Neural progenitor cell (in vitro differentiated cells): Measurements from ENCODE around the gene GLI1. TPM values are rescaled to one million over a fixed set of nuclear protein-coding genes. Genes with fewer than 3 reads are reported as not detected.

Experiments used
- DNase-seq: peaks from one replicate; pipeline ENCODE4 v3.0.0-alpha.2; 2016; ENCODE audit warnings: low spot score
- H2AFZ ChIP-seq: fragments of 200-600 bp; sonication (generic); replicated peaks from 2 replicates; pipeline ENCODE4 v1.6.1; 2016; ENCODE audit warnings: antibody characterized with exemption
- H3F3A ChIP-seq: fragments of 200-600 bp; sonication (generic); 2 replicates; pipeline ENCODE4 v1.6.1; 2016; ENCODE audit warnings: antibody characterized with exemption, low read depth
- H3K27ac ChIP-seq: fragments of 200-600 bp; sonication (generic); 2 replicates; pipeline ENCODE4 v1.5.1; 2016; ENCODE audit warnings: mild to moderate bottlenecking
- H3K27me3 ChIP-seq: fragments of 200-600 bp; sonication (generic); 2 replicates; pipeline ENCODE4 v1.6.1; 2016; ENCODE audit warnings: mild to moderate bottlenecking, moderate library complexity
- H3K36me3 ChIP-seq: fragments of 200-600 bp; sonication (generic); 2 replicates; pipeline ENCODE4 v1.5.1; 2016
- H3K4me1 ChIP-seq: fragments of 200-600 bp; sonication (generic); 2 replicates; pipeline ENCODE4 v1.6.1; 2016; ENCODE audit warnings: mixed run types
- H3K4me2 ChIP-seq: fragments of 200-600 bp; sonication (generic); 2 replicates; pipeline ENCODE4 v1.6.1; 2016
- H3K4me3 ChIP-seq: fragments of 200-600 bp; sonication (generic); 2 replicates; pipeline ENCODE4 v1.5.1; 2016
- H3K79me2 ChIP-seq: fragments of 200-600 bp; sonication (generic); 2 replicates; pipeline ENCODE4 v1.6.1; 2016; ENCODE audit warnings: low read depth
- H3K9ac ChIP-seq: fragments of 200-600 bp; sonication (generic); 2 replicates; pipeline ENCODE4 v1.6.1; 2016
- H3K9me3 ChIP-seq: fragments of 200-600 bp; sonication (generic); 2 replicates; pipeline ENCODE4 v1.5.1; 2016; ENCODE audit warnings: low read depth
- H4K20me1 ChIP-seq: fragments of 200-600 bp; sonication (generic); 2 replicates; pipeline ENCODE4 v1.6.1; 2016; ENCODE audit warnings: low read depth
- H3K27ac Mint-ChIP-seq: 3 replicates; pipeline ENCODE4 v1.8.0; 2021; ENCODE audit warnings: mixed read lengths
- H3K27me3 Mint-ChIP-seq: 2 replicates; pipeline ENCODE4 v1.8.0; 2022; ENCODE audit warnings: low read depth, mild to moderate bottlenecking, inconsistent platforms, moderate library complexity, mixed read lengths; ENCODE audit not compliant: insufficient read depth
- H3K36me3 Mint-ChIP-seq: 3 replicates; pipeline ENCODE4 v1.8.0; 2021; ENCODE audit warnings: mixed read lengths
- H3K4me1 Mint-ChIP-seq: 3 replicates; pipeline ENCODE4 v1.8.0; 2021; ENCODE audit warnings: mixed read lengths
- H3K4me3 Mint-ChIP-seq: 3 replicates; pipeline ENCODE4 v1.8.0; 2021; ENCODE audit warnings: mild to moderate bottlenecking, moderate library complexity, mixed read lengths
- H3K9me3 Mint-ChIP-seq: 3 replicates; pipeline ENCODE4 v1.8.0; 2020; ENCODE audit warnings: mixed read lengths
- CTCF ChIP-seq: fragments of 200-600 bp; sonication (generic); IDR thresholded peaks from 2 replicates; pipeline ENCODE4 v1.5.1; 2017; ENCODE audit warnings: antibody characterized with exemption, mild to moderate bottlenecking
- EZH2 ChIP-seq: fragments of 200-600 bp; sonication (generic); IDR thresholded peaks from 2 replicates; pipeline ENCODE4 v1.6.1; 2017; ENCODE audit warnings: antibody characterized with exemption, mild to moderate bottlenecking, moderate library complexity
- EZH2phosphoT487 ChIP-seq: fragments of 200-600 bp; sonication (generic); IDR thresholded peaks from 2 replicates; pipeline ENCODE4 v1.6.1; 2017; ENCODE audit warnings: antibody characterized with exemption
- total RNA-seq: library from RNA; depleted of rRNA; stranded (reverse); fragments of >200 nt; gene quantifications from 2 replicates; pipeline ENCODE4 v1.2.3, GENCODE V29; 2015; ENCODE audit warnings: low replicate concordance

Gene GLI1
- total RNA-seq, 1 donor from 2014 or later: 0.71 TPM

GRCh38 chr12:57474862-57475261 lies 15.3 kb downstream of the GLI1 start:
- no peak overlapping the region for H3K27ac ChIP-seq
- H3K27ac Mint-ChIP-seq: no peak overlapping the region
- H3K4me1 Mint-ChIP-seq: peaks cover 2% of the 10 kb centered on the region
- H3K4me2 ChIP-seq: peak overlapping the region; percentile 92
- no peaks in the 10 kb centered on the region for H3K9me3 Mint-ChIP-seq
- H3K27me3 ChIP-seq: peaks cover 87% of the 10 kb centered on the region
- no peaks in the 10 kb centered on the region for H3K79me2 ChIP-seq
- H3K9me3 ChIP-seq: no peaks in the 10 kb centered on the region
- H3K4me3 Mint-ChIP-seq: no peak overlapping the region
- peaks cover 11% of the 10 kb centered on the region for H3K4me1 ChIP-seq
- no peak for DNase-seq
- H3F3A ChIP-seq: peaks cover 3% of the 10 kb centered on the region
- no peak overlapping the region for H3K9ac ChIP-seq
- H2AFZ ChIP-seq: peak overlapping the region; percentile 93
- H3K4me3 ChIP-seq: peak overlapping the region; percentile 49
- H3K36me3 Mint-ChIP-seq: no peaks in the 10 kb centered on the region
- peaks cover 48% of the 10 kb centered on the region for H3K27me3 Mint-ChIP-seq
- peaks cover 2% of the 10 kb centered on the region for H4K20me1 ChIP-seq
- no peaks in the 10 kb centered on the region for H3K36me3 ChIP-seq
- no peak for TF ChIP-seq CTCF
- TF ChIP-seq EZH2phosphoT487: no peak
- no peak for TF ChIP-seq EZH2

DNA sequence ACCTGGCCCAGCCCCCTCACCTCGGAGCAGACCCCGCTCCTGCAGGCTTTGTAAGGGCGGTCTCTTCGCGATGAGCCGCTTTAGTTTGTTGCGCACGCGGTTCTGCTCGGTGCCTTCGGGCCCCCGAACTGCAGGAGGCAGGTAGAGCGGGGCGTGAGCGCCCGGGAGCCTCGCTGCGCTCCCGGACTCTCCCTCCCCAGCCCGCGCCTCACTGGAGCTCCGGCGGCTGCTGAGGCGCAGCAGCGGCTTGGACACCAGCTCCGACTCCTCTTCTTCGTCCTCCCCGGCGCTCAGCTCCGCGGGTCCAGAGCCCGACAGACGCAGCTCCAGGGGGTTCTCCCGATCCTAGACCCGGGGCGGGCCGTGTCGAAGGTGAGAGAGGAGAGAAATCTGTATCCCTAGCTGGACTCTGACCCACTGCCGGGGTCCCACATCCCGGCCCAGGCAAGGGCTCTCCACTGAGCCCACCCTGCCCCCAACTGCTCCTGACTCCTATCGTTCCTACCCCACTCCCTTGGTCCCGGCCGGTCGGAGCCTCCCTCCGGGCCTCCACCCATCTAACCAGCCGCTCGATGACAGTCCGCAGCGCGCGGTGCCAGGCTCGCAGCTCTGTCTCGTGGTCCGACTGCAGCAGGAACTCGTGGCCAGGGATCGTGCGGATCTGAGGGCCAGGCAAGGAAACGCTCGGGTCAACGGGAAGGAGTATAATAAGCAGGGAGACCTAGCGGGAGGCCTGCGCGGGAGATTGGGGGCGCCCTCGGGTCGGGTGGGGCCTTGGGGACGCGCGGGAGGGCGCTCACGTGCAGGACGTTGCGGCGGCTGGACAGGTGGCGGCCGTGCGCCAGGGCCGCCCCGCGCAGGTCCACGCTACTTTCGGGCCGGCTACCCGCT lies 15.9 kb downstream of the GLI1 start:
- DNase-seq: peak; percentile 68
- Histone ChIP-seq H2AFZ (peak overlapping the region; percentile 93), H3K4me2 (peak overlapping the region; percentile 92), H4K20me1 (peaks cover 2% of the 10 kb centered on the region), H3K79me2 (no peaks in the 10 kb centered on the region), H3K27me3 (peaks cover 94% of the 10 kb centered on the region), H3K4me3 (peak overlapping the region; percentile 49), H3K9me3 (no peaks in the 10 kb centered on the region), H3K4me1 (peaks cover 11% of the 10 kb centered on the region), H3F3A (peaks cover 3% of the 10 kb centered on the region), H3K36me3 (no peaks in the 10 kb centered on the region), H3K9ac (no peak overlapping the region), H3K27ac (no peak overlapping the region)
- no peak for TF ChIP-seq CTCF
- peak; percentile 99 for TF ChIP-seq EZH2phosphoT487
- peak; percentile 98 for TF ChIP-seq EZH2
- Mint-ChIP-seq H3K36me3 (no peaks in the 10 kb centered on the region), H3K9me3 (no peaks in the 10 kb centered on the region), H3K4me1 (peaks cover 2% of the 10 kb centered on the region), H3K27ac (no peak overlapping the region), H3K27me3 (peaks cover 48% of the 10 kb centered on the region), H3K4me3 (no peak overlapping the region)

- H3K9me3 ChIP-seq: no peaks in the 10 kb centered on the region
- no peak overlapping the region for H3K9ac ChIP-seq
- peak overlapping the region; percentile 92 for H3K4me2 ChIP-seq
- H4K20me1 ChIP-seq: peaks cover 2% of the 10 kb centered on the region
- Mint-ChIP-seq H3K36me3 (no peaks in the 10 kb centered on the region), H3K4me3 (peak overlapping the region; percentile 22), H3K4me1 (peaks cover 2% of the 10 kb centered on the region), H3K27me3 (peaks cover 46% of the 10 kb centered on the region), H3K9me3 (no peaks in the 10 kb centered on the region), H3K27ac (no peak overlapping the region)
- TF ChIP-seq CTCF (peak; percentile 44), EZH2 (peak; percentile 76), EZH2phosphoT487 (peak; percentile 60)
- peaks cover 11% of the 10 kb centered on the region for H3K4me1 ChIP-seq
- H3K4me3 ChIP-seq: peak overlapping the region; percentile 49
- peak overlapping the region; percentile 93 for H2AFZ ChIP-seq
- H3F3A ChIP-seq: peaks cover 3% of the 10 kb centered on the region
- peaks cover 100% of the 10 kb centered on the region for H3K27me3 ChIP-seq
- DNase-seq: no peak
- H3K79me2 ChIP-seq: no peaks in the 10 kb centered on the region
- H3K27ac ChIP-seq: no peak overlapping the region
- no peaks in the 10 kb centered on the region for H3K36me3 ChIP-seq
Observed at GRCh38 chr12:57476162-57476992, 16.8 kb downstream of the GLI1 start.
